ENCODE results near the gene LMO7.

The LMO7 gene

DNA sequence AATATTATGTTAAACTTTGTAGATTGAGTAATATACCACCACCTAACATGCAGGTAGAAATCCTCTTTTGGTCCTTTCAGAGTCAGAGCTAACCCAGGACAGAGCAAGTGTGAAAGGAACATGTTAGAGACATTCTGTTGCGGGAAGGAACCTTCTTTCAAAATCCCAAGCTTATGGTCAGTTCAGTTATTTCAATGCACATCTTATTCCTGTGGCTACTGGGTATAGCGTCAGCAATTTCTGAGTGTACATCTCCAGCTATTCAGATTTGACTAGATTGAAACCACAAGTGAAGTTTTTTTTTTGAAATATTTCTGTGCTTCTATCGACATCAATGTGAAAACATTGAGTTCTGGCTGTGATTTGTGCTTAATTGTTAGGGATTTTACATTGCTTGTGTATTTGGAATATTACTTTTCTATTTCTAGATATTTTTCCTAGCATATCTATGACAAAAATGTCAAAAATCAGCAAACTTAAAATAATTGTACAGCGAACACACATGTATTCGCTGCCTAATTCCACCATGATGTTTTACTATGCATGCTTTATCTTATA is 165.3 kb downstream of the LMO7 start:
- DNase-seq (ENCODE audit: low spot score), result no peak

DNA sequence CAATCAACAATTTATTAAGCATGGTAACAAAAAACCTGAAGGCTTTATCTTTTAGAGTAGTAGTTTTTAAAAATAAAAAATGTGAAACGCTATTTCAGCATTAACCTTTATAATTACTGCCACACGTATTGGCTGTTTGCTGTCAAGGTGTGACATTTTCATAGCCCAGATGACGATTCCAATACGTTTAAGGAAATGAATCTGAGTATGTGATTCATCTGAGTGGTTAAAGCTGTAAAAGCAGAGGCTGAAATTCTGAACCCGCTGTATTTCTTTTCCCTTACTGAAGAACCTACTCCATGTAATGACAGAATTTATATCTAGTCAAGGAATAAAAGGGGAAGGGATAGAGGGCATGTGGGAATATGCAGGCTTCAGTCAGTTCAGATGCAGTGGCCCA is 166.0 kb downstream of the LMO7 start:
- DNase-seq (ENCODE audit: low spot score), result no peak

DNA sequence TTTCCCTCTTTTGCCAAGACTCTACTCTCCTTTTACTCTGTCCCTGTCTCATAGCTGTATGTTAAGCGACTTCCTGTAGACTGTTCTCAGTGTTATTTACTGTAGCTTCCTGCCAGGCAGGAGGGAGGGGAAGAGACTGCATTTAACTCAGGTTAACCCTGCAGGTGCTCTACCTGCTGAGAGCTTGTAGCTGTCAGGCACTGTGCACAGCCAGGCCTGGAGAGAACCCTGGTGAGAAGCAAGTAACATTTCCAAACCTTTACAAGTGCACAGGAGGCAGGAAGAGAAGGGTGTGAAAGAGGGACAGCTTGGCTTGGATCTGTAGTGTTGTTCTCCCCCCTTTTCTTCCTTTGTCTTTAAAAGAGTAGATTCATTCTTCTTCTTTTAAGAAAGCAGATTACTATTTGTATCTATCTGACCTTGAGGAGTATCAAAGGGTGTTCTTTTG is 167.1 kb downstream of the LMO7 start:
- DNase-seq (ENCODE audit: low spot score), result no peak

DNA sequence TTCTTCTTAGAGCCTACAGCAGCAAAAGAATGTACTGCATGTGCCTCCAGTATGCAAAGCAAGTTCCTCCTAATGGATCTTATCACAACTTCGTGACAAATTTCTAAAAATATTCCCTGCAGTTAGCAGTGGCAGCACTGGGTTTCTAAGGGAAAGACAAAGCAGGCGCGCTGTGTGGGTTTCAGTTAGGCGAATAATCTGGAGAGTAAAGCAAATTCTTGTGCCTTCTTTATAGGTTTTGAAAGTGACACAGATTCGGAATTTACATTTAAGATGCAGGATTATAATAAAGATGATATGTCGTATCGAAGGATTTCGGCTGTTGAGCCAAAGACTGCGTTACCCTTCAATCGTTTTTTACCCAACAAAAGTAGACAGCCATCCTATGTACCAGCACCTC is 167.9 kb downstream of the LMO7 start:
- no peak for DNase-seq (ENCODE audit: low spot score)

DNA sequence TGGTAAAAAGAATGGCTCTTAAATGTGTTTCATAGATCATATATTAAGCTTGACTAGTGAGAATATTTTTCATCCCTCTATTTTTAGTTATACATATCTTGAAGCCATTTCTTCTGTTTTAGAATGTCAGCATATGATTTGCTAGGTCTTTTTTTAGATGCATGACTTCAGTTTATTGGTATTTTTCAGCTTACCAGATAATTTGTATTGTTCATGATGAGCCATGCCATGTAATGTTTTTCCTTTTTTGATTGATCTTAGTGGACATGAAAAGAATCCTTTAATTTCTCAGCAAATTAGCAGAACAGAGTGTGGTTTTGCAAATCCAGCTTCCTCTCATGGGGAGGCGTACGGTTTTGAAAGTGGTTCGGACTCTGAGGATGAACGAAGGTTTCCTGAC is 168.5 kb downstream of the LMO7 start:
- no peak for DNase-seq (ENCODE audit: low spot score)

GRCh38 chr13:75806117-75806516 is 170.0 kb downstream of the LMO7 start:
- no peak for DNase-seq (ENCODE audit: low spot score)

- DNase-seq (ENCODE audit: low spot score), result no peak
Measured at GRCh38 chr13:75811361-75811760, 175.2 kb downstream of the LMO7 start.

- no peak for DNase-seq (ENCODE audit: low spot score)
Measured at GRCh38 chr13:75811841-75812240, 175.7 kb downstream of the LMO7 start.

- no peak for DNase-seq (ENCODE audit: low spot score)
Measured at GRCh38 chr13:75812751-75813181, 176.6 kb downstream of the LMO7 start.

- DNase-seq (ENCODE audit: low spot score), result no peak
Measured at GRCh38 chr13:75813323-75813722, 177.2 kb downstream of the LMO7 start.

- no peak for DNase-seq (ENCODE audit: low spot score)
Measured at GRCh38 chr13:75818179-75818967, 182.2 kb downstream of the LMO7 start.

DNA sequence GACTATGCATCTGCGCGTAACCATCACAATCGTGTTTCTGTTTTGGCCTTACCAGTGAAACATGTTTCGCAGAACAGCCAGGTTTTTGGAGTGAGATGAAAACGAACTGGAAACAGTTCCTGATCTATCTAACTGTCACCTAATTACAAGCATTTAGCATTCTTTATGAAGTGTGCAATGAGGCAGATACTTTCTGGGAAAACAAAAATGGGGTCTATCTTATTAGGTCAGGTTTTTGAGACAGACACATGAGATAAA is 182.8 kb downstream of the LMO7 start:
- no peak for DNase-seq (ENCODE audit: low spot score)

DNA sequence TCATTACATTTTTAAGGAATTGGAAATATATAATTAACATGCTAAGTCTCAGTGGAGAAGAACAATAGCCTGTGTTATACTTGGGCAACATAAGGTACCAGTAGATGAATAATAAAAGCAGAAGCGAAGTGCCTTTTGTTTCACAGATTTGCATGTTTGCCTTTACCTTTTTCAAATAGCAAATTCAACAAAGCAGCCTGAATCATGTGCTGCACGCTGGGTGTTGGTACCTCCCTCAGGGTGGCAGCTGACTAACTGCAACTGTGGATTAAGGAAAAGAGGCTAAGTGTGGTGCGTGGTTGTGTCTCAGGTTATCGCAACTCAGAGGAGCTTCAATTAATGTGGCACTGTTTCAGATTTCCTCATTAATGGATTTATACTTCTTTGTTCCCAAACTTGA is 189.0 kb downstream of the LMO7 start:
- no peak for DNase-seq (ENCODE audit: low spot score)

DNA sequence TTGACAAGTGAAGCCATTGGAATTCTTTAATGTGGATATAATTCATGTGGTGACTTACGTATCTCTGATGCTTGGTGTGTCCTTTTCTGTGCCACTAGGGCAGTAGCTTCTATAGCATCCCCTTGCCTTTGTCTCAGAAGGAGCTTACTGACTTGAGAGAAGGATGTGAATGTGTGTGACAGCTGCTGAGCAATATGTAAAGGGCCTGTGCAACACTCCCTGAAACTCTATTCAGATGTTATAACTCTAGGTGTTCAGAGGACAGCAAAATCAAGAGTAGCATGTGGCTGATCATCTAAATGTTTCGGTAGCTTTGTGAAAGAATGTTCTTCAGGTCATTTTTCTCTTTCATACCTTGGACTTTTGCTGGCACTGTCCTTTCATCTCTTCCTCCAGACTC is 189.5 kb downstream of the LMO7 start:
- DNase-seq (ENCODE audit: low spot score), result no peak

DNA sequence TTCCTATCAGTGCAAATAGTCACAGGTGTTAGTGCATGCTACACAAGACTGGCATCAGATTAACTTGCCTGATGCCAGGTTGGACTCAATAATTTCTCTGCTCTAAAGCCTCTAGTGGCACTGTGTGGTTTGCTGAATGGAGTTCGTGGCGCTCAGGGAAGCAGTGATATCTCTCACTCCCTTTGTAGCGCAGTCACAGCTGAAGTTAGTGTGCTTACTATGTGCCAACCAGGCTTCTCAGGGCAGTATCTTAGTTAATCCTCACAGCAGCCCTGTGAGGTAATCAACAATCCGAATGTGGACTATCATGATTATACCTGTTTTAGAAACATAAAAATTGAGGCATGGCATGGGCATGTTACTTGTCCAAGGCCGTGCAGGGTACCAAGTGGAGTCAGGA is 190.3 kb downstream of the LMO7 start:
- DNase-seq (ENCODE audit: low spot score), result no peak

DNA sequence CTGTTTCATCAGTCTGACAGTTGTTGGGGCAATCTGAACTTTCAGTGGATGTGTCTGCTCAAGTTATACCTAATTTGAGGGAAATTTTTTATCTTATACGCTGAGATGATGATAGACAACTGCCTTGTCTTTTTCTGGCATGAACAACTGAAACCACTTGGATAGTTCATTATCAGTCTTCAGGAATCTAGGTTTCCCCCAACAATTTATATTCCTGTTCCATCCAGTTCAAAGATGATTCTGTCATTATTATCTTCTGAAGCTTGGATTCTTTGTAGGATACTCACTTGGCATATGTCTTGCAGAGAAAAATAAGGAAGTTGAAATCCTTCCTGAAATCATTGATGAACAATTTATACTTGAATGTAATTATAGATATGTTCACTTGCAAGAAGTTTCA is 193.7 kb downstream of the LMO7 start:
- DNase-seq (ENCODE audit: low spot score), result no peak

DNA sequence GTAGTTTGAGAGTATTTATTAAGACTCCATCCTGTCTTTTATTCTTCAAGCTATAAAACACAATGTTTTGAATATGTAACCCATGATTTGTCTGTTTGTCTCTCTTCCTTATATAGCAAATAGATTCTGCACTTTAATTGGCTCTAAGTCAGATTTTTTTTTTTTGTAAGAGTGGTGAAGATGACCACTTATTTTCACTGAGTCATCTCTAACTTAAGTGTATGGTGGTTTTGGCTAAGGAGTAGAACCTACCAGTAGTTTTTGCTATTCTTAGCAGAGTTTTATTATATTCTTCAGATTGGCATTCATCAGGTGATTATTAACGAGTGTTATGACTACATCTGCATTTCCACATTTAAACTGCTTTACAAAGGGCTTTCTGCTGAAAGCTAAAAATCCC is 194.7 kb downstream of the LMO7 start:
- no peak for DNase-seq (ENCODE audit: low spot score)

- no peak for DNase-seq (ENCODE audit: low spot score)
Measured at GRCh38 chr13:75831389-75831788, 195.3 kb downstream of the LMO7 start.

GRCh38 chr13:75832812-75833211 is 196.7 kb downstream of the LMO7 start:
- DNase-seq (ENCODE audit: low spot score), result no peak

DNA sequence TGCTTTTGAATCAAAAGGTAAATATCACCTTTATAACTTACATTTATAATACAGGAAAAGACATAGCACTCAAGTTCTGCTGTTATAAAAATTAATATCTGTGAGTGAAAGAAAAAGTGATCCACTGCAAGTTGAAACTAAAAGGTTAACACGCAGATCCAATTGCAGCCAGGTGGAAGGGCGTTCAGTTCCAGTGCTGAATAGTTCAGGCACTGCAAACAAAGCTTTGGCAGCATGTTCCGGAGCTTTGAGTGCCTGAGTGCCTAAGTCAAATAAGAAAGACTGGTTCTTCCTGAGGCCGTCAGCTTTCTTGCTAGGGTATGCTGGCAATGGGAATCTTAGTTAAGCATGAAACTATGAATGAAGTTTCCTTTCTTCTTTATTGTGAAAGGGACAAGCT is 200.3 kb downstream of the LMO7 start:
- DNase-seq (ENCODE audit: low spot score), result no peak

- DNase-seq (ENCODE audit: low spot score), result no peak
Measured at GRCh38 chr13:75838366-75839005, 202.4 kb downstream of the LMO7 start.

DNA sequence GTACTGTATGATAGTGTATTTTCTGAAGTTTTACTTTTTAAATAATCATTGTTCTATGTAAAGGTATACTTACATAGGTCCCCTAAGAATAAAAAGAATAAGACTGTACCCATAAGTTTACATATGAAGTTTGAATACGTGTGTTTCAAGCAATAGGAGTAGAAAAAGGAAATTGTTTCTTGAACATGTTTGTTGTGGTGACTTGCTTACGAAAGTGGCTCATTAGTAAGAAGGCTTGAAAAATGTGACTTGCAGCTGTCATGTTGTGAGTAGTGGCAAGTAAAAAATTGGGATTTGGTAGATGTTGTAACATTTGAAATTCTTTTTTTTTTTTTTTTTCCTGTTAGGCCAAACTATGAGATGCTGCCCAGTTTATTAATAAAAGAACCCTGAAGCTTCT is 203.3 kb downstream of the LMO7 start:
- DNase-seq (ENCODE audit: low spot score), result no peak

GRCh38 chr13:75841905-75842304 is 205.8 kb downstream of the LMO7 start:
- no peak for DNase-seq (ENCODE audit: low spot score)

GRCh38 chr13:75843074-75843473 is 206.9 kb downstream of the LMO7 start:
- no peak for DNase-seq (ENCODE audit: low spot score)
